Left cardiac atrium (tissue), 4 donors: ENCODE results near the gene SPI1. TPM values are rescaled to one million over a fixed set of nuclear protein-coding genes. Genes with fewer than 3 reads are reported as not detected.

ENCODE experiments used
- ATAC-seq, 2 donors: fragments of 200-7000 bp; cut with Tn5 transposase; one replicate each; pipeline ENCODE4 v1.9.1; 2020; ENCODE audit warnings: mild to moderate bottlenecking in 2 of 2, moderate library complexity in 2 of 2
- DNase-seq: peaks from one replicate; pipeline ENCODE4 v3.0.0-alpha.2; 2020
- intact Hi-C, 2 donors: fragments of 100-400 bp; cut with DNase I; formaldehyde crosslinking; loops; one replicate each; pipeline versions ENCODE4 v1.14.1 to v1.15.1; 2022 to 2023
- total RNA-seq, 2 donors: library from RNA; stranded (reverse); fragmentation: NEBNext Ultra II Directional; extraction: Animal tissue kit (Norgen Biotek cat#: 25700); gene quantifications; one replicate each; pipeline ENCODE4 v1.2.1, GENCODE V29; 2021
- donor health status: DM: no; HTN: yes; CAD: no.
- donor health status: DM: no; HTN: yes; CAD: no; lungs with severe emphysema.
- donor health status: DM: yes; HTN: yes; CAD: no.
- donor health status: Dilated cardiomyopathy.

SPI1 gene
- total RNA-seq, 2 donors from 2014 or later, result 19.5 to 31.4 TPM

- ATAC-seq (peak; percentile 7 to 21), DNase-seq (no peak)
- intact Hi-C loops, result no loop called here
Observed at GRCh38 chr11:47391077-47391583, 12.8 kb upstream of the SPI1 start.

- no peak for DNase-seq
- intact Hi-C loops, result no loop called here
- ATAC-seq, result no peak
Observed at GRCh38 chr11:47390422-47390760, 12.0 kb upstream of the SPI1 start.

GRCh38 chr11:47389577-47390421, 11.5 kb upstream of the SPI1 start:
- DNase-seq (no peak), ATAC-seq (no peak)
- intact Hi-C loops, result no loop called here

DNA sequence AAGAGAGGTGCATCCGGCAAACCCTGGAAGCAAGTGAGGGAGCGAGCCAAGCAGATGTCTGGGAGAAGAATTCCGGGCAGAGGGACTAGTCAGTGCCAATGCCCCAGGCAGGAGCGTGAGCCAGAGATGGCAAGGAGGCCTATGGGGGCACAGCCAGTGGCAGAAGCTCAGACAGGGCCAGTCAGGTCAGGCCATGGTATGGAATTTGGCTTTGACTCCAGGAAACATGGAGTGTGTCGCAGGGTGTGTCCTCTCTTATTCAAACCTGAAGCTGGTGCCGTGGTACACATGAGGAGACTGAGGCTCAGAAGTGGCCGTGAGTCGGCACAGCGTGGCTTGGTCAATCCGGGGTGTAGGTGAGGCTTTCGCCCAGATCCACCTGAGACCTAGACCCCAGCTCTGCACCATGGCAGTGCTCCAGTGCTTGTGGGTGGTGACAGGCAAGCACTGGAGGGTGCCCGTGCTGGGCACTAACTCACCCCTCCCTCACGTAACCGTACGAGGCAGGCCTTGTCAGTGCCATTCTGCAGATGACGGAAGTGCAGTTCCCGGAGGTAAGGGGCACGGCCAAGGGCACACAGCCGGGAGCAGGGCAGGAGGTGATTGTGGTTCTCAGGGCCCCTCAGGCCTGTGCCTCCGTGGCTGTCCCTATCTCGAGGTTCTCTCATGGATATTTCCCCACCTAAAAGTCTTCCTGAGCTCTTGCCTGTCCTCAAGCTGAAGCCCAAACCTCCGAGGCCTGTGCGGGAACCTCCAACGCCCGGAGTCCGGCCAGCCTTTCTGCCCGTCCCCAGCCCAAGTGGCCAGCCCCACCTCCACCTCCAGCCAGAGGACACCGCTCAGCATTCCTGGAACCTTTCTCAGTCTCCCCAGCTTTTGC, 10.6 kb upstream of the SPI1 start:
- no peak for ATAC-seq
- intact Hi-C loops, result no loop called here

DNA sequence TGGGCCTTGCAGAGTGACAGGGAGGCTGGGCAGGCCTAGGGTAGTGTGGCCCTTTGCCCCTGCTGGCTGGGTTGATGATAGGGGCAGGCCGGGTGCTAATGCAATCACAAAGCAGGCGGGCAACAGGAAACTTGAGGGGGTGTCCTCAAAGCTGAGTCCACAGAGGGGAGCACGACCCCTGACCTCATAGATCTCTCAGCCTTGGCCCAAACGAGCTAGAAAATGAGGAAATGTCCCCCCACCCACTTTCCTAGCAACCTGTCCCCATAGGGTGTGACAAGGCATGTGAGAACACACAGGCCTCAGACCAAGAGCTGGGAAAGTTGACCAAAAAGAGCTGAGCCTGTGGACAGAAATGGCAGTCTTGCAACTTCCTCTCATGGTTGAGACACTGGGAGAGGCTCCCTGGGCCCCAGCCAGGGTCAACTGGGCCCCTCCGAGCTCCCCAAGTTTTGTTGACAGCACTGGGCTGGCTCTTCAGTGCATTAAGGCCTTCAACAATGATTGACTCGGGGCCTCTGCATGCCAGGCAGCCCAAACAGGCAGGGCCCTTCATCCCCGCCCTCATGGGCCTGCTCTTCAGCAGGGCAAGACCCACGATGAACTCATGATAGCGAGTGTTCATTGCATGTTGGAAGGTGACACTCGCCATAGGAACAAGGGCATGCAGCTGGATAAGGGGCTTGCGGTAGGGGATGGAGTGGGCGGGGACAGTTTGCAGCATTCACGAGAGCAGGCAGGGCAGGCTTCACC, 9.8 kb upstream of the SPI1 start:
- ATAC-seq, result peak in 1 of 2 donors; percentile 11
- intact Hi-C loops, result no loop called here
- DNase-seq, result no peak

More for the DNA sequence above, 10.6 kb upstream of the SPI1 start:
- no peak for DNase-seq

DNA sequence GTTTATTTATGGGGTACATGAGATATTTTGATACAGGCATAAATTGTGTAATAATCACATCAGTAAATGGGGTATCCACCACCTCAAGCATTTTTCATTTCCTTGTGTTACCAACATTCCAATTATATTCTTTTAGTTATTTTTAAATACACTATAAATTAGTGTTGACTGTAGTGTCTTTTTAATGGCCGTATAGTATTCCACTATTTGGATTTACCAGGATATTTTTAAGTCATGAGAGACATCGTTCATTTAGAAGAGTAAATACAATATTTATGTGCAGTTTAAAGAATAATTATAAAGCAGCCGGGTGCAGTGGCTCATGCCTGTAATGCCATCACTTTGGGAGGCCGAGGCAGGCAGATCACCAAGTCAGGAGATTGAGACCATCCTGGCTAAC, 6.2 kb upstream of the SPI1 start:
- ATAC-seq (no peak), DNase-seq (no peak)
- intact Hi-C loops, result no loop called here

DNA sequence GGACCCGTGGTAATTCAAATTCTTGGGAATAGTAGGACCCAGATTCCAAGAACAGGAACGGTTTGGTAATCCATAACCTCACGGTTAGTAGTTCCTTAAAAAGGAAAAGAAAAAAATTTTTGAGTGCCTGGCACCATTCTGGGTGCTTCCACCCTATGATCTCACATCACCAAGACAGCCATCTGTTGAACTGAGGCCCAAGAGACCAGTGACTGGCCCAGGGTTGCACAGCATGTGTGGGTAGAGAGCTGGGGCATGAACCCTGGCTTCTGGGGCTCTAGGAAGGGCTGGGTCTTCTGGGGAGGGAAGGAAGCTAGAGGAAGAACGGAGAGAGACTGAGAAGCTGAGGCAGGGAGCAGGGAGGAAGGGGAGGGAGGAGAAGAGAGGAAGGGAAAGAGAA, 4.7 kb upstream of the SPI1 start:
- intact Hi-C loops, result no loop called here
- ATAC-seq (peak in 1 of 2 donors; percentile 32), DNase-seq (no peak)

- DNase-seq (no peak), ATAC-seq (no peak)
- intact Hi-C loops, result no loop called here
Observed at GRCh38 chr11:47380078-47380477, 1.7 kb upstream of the SPI1 start.

GRCh38 chr11:47379317-47379716, 970 bp upstream of the SPI1 start:
- intact Hi-C loops, result loop anchor here (5.0 to 10.0 kb wide), 4 partner anchors 73 to 473 kb away; partner anchors contain the start of gene NUP160 (in 1 of the 2)
- ATAC-seq (no peak), DNase-seq (no peak)

DNA sequence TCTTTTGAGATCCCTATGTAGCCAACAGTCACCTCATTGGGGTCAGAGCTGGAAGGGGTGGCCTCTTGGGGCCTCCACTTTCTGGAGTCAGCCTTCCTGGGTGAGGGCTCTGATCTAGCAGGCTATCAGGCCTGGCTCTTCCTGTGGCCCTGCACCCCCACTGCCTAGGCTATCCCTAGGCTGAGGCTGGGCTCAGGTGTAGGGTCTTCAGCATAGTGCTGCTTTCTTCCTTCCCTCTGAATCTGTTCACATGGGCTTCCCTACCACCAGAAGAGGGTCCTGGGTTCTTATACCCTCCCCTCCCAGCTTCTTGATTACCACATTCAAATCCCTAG, 456 bp upstream of the SPI1 start:
- intact Hi-C loops, result loop anchor here (5.0 to 10.0 kb wide), 4 partner anchors 73 to 473 kb away; partner anchors contain the start of gene NUP160 (in 1 of the 2)
- no peak for ATAC-seq
- DNase-seq, result no peak

- ATAC-seq, result peak in 1 of 2 donors; percentile 32
- DNase-seq, result no peak
- intact Hi-C loops, result loop anchor here (5.0 to 10.0 kb wide), 4 partner anchors 75 to 475 kb away; partner anchors contain the start of gene NUP160 (in 1 of the 2)
Observed at GRCh38 chr11:47377571-47378009, 757 bp downstream of the SPI1 start.

DNA sequence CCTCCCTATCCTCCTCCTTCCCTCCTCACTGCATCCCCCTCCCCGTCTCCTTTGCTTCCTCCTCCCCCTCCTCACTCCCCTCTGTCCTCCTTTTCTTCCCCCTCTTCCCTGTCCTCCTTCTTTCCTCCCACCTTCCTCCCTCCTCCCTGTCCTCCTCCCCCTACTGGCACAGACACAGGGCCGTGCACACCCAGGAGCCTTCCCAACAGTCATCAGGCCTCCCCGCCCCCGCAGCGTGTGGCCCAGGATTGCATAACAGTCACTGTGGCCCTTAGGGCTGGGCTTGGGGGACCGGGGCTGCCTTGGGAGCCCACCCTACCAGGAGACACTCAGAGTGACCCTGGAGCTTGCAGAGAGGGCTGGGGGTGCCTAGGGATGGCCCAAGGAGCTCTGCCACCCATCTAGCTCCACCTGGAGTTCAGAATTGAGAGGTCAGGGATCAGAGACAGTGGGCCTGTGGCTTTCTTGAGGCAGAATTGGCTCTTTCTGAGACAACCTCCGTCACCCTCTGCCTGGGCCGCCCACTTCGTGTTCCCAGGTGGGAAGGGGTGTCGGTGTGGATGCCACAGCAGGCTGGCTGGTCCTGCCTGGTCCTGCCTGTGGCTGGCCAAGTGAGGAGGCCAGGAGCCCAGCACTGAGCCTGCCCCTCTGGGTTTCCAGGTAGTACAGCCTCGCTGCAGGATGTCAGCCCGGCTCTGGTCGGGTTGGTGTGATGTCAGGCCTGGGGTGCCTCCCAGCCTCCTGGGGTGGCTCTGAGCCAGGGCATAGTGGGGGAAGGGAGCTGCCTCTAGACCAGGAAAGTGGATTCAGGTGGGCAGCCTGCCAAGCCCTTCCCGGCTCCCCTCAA, 1.6 kb downstream of the SPI1 start:
- peak; percentile 48 for DNase-seq
- peak in 1 of 2 donors; percentile 50 for ATAC-seq
- intact Hi-C loops, result loop anchor here (5.0 to 10.0 kb wide), 4 partner anchors 76 to 476 kb away; partner anchors contain the start of gene NUP160 (in 1 of the 2)

- DNase-seq (no peak), ATAC-seq (no peak)
- intact Hi-C loops, result loop anchor here (5.0 to 10.0 kb wide), 4 partner anchors 76 to 476 kb away; partner anchors contain the start of gene NUP160 (in 1 of the 2)
Observed at GRCh38 chr11:47376107-47376524, 2.2 kb downstream of the SPI1 start.

DNA sequence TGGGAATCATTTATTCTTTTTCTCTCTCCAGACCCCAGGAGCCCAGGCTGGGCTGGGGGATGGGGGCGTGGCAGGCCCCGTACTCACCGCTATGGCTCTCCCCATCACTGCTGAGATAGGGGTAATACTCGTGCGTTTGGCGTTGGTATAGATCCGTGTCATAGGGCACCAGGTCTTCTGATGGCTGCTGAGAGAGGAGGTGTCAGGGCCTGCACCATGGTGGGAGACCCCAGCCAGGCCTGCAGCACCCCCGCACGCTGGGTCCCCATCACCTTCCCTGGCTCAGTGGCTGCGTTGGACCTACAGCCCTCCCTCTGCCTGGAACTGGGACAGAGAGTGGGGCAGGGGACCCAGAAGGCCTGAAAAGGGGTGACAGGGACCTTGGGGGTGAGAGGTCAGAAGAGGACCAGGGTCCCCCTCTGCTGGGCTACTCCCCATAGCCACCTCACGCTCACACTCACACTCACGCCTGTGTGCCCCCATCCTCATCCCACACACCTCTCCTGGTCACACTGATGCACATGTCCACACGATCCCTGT, 2.7 kb downstream of the SPI1 start:
- no peak for DNase-seq
- intact Hi-C loops, result loop anchor here (2.0 to 10.0 kb wide), 5 partner anchors 77 to 477 kb away; partner anchors contain the start of gene NUP160 (in 1 of the 2)
- no peak for ATAC-seq

- intact Hi-C loops, result loop anchor here (2.0 to 10.0 kb wide), 5 partner anchors 77 to 477 kb away; partner anchors contain the start of gene NUP160 (in 1 of the 2)
- ATAC-seq (no peak), DNase-seq (no peak)
Observed at GRCh38 chr11:47375020-47375419, 3.3 kb downstream of the SPI1 start.

DNA sequence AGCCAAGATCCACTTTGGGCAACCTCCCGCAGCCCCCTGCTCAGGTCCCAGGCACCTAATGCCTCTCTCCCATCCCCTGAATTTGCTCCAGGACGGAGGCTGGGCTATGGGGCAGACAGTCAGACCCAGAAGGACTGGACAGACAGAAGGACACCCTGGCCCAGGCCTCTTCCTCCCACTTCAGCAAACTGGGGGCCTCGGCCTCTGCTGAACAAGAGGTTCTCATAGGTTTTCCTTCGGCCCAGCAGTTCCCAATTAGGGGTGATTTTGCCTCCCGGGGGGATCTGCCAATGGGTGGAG, 3.7 kb downstream of the SPI1 start:
- no peak for ATAC-seq
- no peak for DNase-seq
- intact Hi-C loops, result loop anchor here (2.0 to 10.0 kb wide), 5 partner anchors 78 to 478 kb away; partner anchors contain the start of gene NUP160 (in 1 of the 2)

- ATAC-seq, result peak; percentile 75 to 85
- DNase-seq, result peak; percentile 90
- intact Hi-C loops, result loop anchor here (2.0 to 10.0 kb wide), 3 partner anchors 81 to 471 kb away; partner anchors contain the start of gene NUP160 (in 1 of the 2)
Observed at GRCh38 chr11:47373876-47374719, 4.2 kb downstream of the SPI1 start.
